Neural cell (in vitro differentiated cells): ENCODE data around the gene TCN1. TPM values are rescaled to one million over a fixed set of nuclear protein-coding genes. Genes with fewer than 3 reads are reported as not detected.
A peak's percentile ranks its signal among the peaks of the same experiment; 100 is the strongest.

Experiments
- H2AFZ ChIP-seq: fragments of 200-600, 300-800 bp; sonication (generic), shearing (Covaris generic); 2 replicates; pipeline ENCODE4 v1.6.0; 2014; ENCODE audit warnings: low read depth, mild to moderate bottlenecking, antibody characterized with exemption, low read length, moderate library complexity
- H3F3A ChIP-seq: fragments of 200-600 bp; shearing (Covaris generic); 2 replicates; pipeline ENCODE4 v1.6.1; 2016; ENCODE audit warnings: mild to moderate bottlenecking, moderate library complexity, mixed read lengths, antibody characterized with exemption, low read length; ENCODE audit not compliant: insufficient read depth, poor library complexity, severe bottlenecking
- H3K27ac ChIP-seq: fragments of 200-600, 300-800 bp; sonication (generic), shearing (Covaris generic); 2 replicates; pipeline ENCODE4 v1.5.1; 2014; ENCODE audit warnings: mild to moderate bottlenecking, low read length, moderate library complexity
- H3K27me3 ChIP-seq: fragments of 300-800, 200-600 bp; sonication (generic), shearing (Covaris generic); 2 replicates; pipeline ENCODE4 v1.6.0; 2014; ENCODE audit warnings: mild to moderate bottlenecking, low read depth, low read length, moderate library complexity; ENCODE audit not compliant: insufficient read depth
- H3K36me3 ChIP-seq: fragments of 300-800, 200-600 bp; sonication (generic), shearing (Covaris generic); 2 replicates; pipeline ENCODE4 v1.5.1; 2014; ENCODE audit warnings: mild to moderate bottlenecking, antibody characterized with exemption, low read length, moderate library complexity; ENCODE audit not compliant: insufficient read depth
- H3K4me2 ChIP-seq: fragments of 300-800, 200-600 bp; sonication (generic), shearing (Covaris generic); 2 replicates; pipeline ENCODE4 v1.6.0; 2014; ENCODE audit warnings: mild to moderate bottlenecking, low read length
- H3K4me3 ChIP-seq: fragments of 300-800, 200-600 bp; sonication (generic), shearing (Covaris generic); 2 replicates; pipeline ENCODE4 v1.5.1; 2014; ENCODE audit warnings: mild to moderate bottlenecking, low read length, moderate library complexity
- H3K79me2 ChIP-seq: fragments of 200-600 bp; shearing (Covaris generic); replicated peaks from 2 replicates; pipeline ENCODE4 v1.6.0; 2014; ENCODE audit warnings: mild to moderate bottlenecking, low read length, moderate library complexity; ENCODE audit not compliant: insufficient read depth
- H3K9ac ChIP-seq: fragments of 300-800, 200-600 bp; sonication (generic), shearing (Covaris generic); 2 replicates; pipeline ENCODE4 v1.6.1; 2016; ENCODE audit warnings: mild to moderate bottlenecking, low read length, mixed read lengths
- H3K9me2 ChIP-seq: fragments of 200-600 bp; shearing (Covaris generic); 2 replicates; pipeline ENCODE4 v1.6.1; 2016; ENCODE audit warnings: mild to moderate bottlenecking, low read length, mixed read lengths; ENCODE audit not compliant: insufficient read depth
- H3K9me3 ChIP-seq: fragments of 200-600, 300-800 bp; sonication (generic), shearing (Covaris generic); 2 replicates; pipeline ENCODE4 v1.6.1; 2016; ENCODE audit warnings: mild to moderate bottlenecking, mixed run types, low read length, moderate library complexity, mixed read lengths
- H4K20me1 ChIP-seq: fragments of 200-600 bp; shearing (Covaris generic); 2 replicates; pipeline ENCODE4 v1.6.1; 2016; ENCODE audit warnings: mild to moderate bottlenecking, mixed run types; ENCODE audit not compliant: insufficient read depth
- CTCF ChIP-seq: fragments of 450-650 bp; IDR thresholded peaks from 2 replicates; pipeline ENCODE4 v1.5.1; 2014; ENCODE audit warnings: antibody characterized with exemption, mild to moderate bottlenecking, moderate library complexity; ENCODE audit not compliant: poor library complexity, severe bottlenecking
- EP300 ChIP-seq: fragments of 450-650 bp; conservative IDR thresholded peaks from 2 replicates; pipeline ENCODE4 v1.6.1; 2014; ENCODE audit warnings: antibody characterized with exemption, mild to moderate bottlenecking, moderate library complexity; ENCODE audit not compliant: poor library complexity, severe bottlenecking
- EZH2 ChIP-seq: fragments of 200-600, 300-800 bp; shearing (Covaris generic), sonication (generic); IDR thresholded peaks from 2 replicates; pipeline ENCODE4 v1.6.1; 2014; ENCODE audit warnings: antibody characterized with exemption, low read length, borderline replicate concordance, mild to moderate bottlenecking; ENCODE audit not compliant: insufficient read depth, poor library complexity, severe bottlenecking
- POLR2AphosphoS5 ChIP-seq: IDR thresholded peaks from 2 replicates; pipeline ENCODE4 v1.6.1; 2012
- RAD21 ChIP-seq: fragments of 450-650 bp; conservative IDR thresholded peaks from 2 replicates; pipeline ENCODE4 v1.6.1; 2014; ENCODE audit warnings: antibody characterized with exemption, mild to moderate bottlenecking, moderate library complexity
- REST ChIP-seq: IDR thresholded peaks from 2 replicates; pipeline ENCODE4 v1.6.1; 2012; ENCODE audit warnings: borderline replicate concordance
- SMC3 ChIP-seq: fragments of 450-650 bp; conservative IDR thresholded peaks from 2 replicates; pipeline ENCODE4 v1.6.1; 2014; ENCODE audit warnings: antibody characterized with exemption, mild to moderate bottlenecking, moderate library complexity; ENCODE audit not compliant: poor library complexity
- TAF1 ChIP-seq: IDR thresholded peaks from 2 replicates; pipeline ENCODE4 v1.6.1; 2012; ENCODE audit warnings: low read depth
- polyA plus RNA-seq: library from polyadenylated mRNA; depleted of rRNA; stranded (reverse); fragments of >200 nt; gene quantifications from 2 replicates; pipeline ENCODE4 v1.2.3, GENCODE V29; 2014

Gene TCN1
- polyA plus RNA-seq, 1 donor from 2014 or later = not detected

GRCh38 chr11:59872076-59872475, 5.8 kb upstream of the TCN1 start:
- H3K27ac ChIP-seq = no peak overlapping the region

GRCh38 chr11:59867946-59868345, 1.7 kb upstream of the TCN1 start:
- Histone ChIP-seq H3K27ac (peak overlapping the region; percentile 36), H3K79me2 (no peaks in the 10 kb centered on the region), H3K9me2 (no peaks in the 10 kb centered on the region), H3K9ac (no peak overlapping the region), H3K4me3 (no peak overlapping the region), H3K36me3 (no peaks in the 10 kb centered on the region), H2AFZ (no peak overlapping the region), H3K9me3 (no peaks in the 10 kb centered on the region), H3K27me3 (no peaks in the 10 kb centered on the region), H3K4me2 (no peak overlapping the region), H4K20me1 (no peaks in the 10 kb centered on the region), H3F3A (no peaks in the 10 kb centered on the region)
- TF ChIP-seq POLR2AphosphoS5 = peak; percentile 60
- peak; percentile 89 for TF ChIP-seq EP300
- TF ChIP-seq CTCF = no peak
- TF ChIP-seq REST = no peak
- no peak for TF ChIP-seq EZH2

More at GRCh38 chr11:59872076-59872475, 5.8 kb upstream of the TCN1 start:
- H3K9me3 ChIP-seq = no peaks in the 10 kb centered on the region
- H3K27me3 ChIP-seq = no peaks in the 10 kb centered on the region
- H3K79me2 ChIP-seq = no peaks in the 10 kb centered on the region
- H3K4me2 ChIP-seq = no peak overlapping the region
- no peak overlapping the region for H3K9ac ChIP-seq
- no peaks in the 10 kb centered on the region for H4K20me1 ChIP-seq
- H2AFZ ChIP-seq = no peak overlapping the region
- TF ChIP-seq SMC3 (no peak), TAF1 (no peak)
- H3K36me3 ChIP-seq = no peaks in the 10 kb centered on the region
- H3K9me2 ChIP-seq = no peaks in the 10 kb centered on the region
- H3F3A ChIP-seq = no peaks in the 10 kb centered on the region
- H3K4me3 ChIP-seq = no peak overlapping the region

GRCh38 chr11:59866836-59867235, 549 bp upstream of the TCN1 start:
- Histone ChIP-seq H3K79me2 (no peaks in the 10 kb centered on the region), H3K4me3 (no peak overlapping the region), H3K36me3 (no peaks in the 10 kb centered on the region), H3K27me3 (no peaks in the 10 kb centered on the region), H3K9me3 (no peaks in the 10 kb centered on the region), H3K4me2 (no peak overlapping the region), H3K9me2 (no peaks in the 10 kb centered on the region), H4K20me1 (no peaks in the 10 kb centered on the region), H2AFZ (no peak overlapping the region), H3K9ac (no peak overlapping the region), H3K27ac (no peak overlapping the region), H3F3A (no peaks in the 10 kb centered on the region)
- TF ChIP-seq EP300 (no peak), POLR2AphosphoS5 (no peak), RAD21 (no peak), CTCF (no peak), EZH2 (no peak), SMC3 (no peak), TAF1 (no peak)
